ENCODE measurements around the gene MAP7.

MAP7 gene

DNA sequence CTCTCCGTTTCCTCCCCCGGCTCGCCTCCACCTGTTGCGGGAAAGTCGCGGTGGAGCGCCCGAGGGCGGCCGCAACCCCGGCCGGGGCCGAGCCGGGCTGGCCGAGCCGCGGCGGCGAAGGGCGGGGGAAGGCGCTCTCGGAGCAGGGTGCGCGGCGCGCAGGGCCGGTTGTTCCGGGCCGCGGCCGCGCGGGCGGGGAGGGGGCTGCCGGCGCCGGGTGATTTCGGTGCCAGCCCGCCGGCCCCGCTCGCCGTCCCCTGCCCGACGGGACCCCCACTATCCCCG lies 235 bp downstream of the MAP7 start:
- no peak for DNase-seq (ENCODE audit: low read depth)
- peak overlapping the region; percentile 52 for H3K4me3 ChIP-seq (ENCODE audit: control insufficient read depth, low read depth, low read length)
- TF ChIP-seq, protein P1, sequence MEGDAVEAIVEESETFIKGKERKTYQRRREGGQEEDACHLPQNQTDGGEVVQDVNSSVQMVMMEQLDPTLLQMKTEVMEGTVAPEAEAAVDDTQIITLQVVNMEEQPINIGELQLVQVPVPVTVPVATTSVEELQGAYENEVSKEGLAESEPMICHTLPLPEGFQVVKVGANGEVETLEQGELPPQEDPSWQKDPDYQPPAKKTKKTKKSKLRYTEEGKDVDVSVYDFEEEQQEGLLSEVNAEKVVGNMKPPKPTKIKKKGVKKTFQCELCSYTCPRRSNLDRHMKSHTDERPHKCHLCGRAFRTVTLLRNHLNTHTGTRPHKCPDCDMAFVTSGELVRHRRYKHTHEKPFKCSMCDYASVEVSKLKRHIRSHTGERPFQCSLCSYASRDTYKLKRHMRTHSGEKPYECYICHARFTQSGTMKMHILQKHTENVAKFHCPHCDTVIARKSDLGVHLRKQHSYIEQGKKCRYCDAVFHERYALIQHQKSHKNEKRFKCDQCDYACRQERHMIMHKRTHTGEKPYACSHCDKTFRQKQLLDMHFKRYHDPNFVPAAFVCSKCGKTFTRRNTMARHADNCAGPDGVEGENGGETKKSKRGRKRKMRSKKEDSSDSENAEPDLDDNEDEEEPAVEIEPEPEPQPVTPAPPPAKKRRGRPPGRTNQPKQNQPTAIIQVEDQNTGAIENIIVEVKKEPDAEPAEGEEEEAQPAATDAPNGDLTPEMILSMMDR (IDR thresholded peaks at IDR 0.05; ENCODE audit: control insufficient read depth, insufficient read depth, low read depth, low read length, missing control alignments) = no peak

GRCh38 chr6:136549300-136550044 lies 750 bp downstream of the MAP7 start:
- DNase-seq (ENCODE audit: low read depth) = no peak
- H3K4me3 ChIP-seq (ENCODE audit: control insufficient read depth, low read depth, low read length) = peak overlapping the region; percentile 52
- TF ChIP-seq, protein P1 (IDR thresholded peaks at IDR 0.05; ENCODE audit: control insufficient read depth, insufficient read depth, low read depth, low read length, missing control alignments) = no peak

DNA sequence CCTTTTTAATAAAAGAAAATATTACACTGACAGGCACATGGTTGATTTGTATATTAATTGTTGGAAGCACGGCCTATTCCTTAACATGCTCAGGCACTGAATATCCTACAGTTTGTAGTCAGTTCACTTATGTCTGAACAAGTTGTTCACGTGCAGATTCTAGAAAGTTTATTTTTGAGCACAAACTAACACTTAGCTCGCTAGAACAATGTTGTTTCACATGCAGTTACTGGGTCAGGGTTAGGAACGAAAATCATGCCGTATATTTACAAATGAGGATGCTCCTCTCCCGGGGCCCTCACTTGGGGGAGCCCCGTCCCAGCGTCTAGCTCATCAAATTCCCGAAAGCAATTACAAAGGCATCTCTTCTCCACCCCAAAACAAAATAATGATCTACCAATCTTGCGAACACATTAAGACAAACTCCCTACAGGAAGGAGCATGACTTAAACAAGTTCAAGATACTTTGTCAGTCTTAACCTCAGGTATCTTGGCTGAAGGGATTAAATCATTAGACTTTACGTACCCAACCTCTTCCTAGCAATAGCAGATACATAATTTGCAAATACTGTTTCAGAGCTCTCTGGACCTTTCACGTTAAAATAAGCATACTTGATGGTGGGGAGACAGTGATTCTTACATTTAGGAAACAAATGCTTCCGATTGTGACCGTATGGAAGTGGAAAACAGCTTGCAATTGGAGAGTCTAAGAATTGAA lies 1.5 kb downstream of the MAP7 start:
- H3K4me3 ChIP-seq (ENCODE audit: control insufficient read depth, low read depth, low read length) = no peak overlapping the region
- TF ChIP-seq, protein P1 (IDR thresholded peaks at IDR 0.05; ENCODE audit: control insufficient read depth, insufficient read depth, low read depth, low read length, missing control alignments) = no peak
- no peak for DNase-seq (ENCODE audit: low read depth)

DNA sequence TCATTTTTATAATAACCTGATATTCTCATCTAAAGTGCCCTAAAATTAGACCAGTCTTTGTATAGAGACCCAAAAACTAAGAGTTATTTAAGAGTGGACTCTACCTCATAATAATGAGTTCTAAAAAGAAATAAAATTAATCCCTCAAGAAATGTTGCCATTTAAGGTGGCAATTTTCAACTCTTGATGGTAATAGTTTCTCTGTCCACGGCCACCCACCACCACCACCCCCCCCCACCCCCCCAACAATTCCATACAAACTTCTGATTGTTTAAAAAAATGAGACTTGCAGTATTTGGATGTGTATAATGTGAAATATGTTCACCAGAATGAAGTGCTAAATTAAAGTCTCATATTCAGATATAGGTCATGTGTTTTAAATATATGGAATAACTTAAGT lies 2.4 kb downstream of the MAP7 start:
- TF ChIP-seq, protein P1 (IDR thresholded peaks at IDR 0.05; ENCODE audit: control insufficient read depth, insufficient read depth, low read depth, low read length, missing control alignments) = no peak
- no peak for DNase-seq (ENCODE audit: low read depth)

DNA sequence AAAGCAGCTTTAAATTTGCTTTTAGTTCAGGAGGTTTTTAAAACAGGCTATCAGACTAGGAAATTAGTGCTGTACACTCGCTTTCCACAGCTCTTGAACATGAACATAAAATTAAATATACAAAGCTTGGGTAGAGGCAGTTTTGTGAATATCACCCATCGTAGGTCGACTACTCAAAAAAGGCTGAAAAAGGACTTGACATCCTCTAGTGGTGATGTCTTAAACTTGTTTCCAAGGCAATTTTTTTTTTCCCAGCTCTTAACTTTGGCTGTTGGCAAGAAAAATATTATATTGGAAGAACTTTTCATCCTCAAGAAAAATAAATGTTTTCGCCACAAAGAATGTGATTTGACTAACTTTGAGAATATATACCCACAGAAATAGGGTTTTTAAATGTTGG lies 2.9 kb downstream of the MAP7 start:
- DNase-seq (ENCODE audit: low read depth) = peak; percentile 18
- H3K4me3 ChIP-seq (ENCODE audit: control insufficient read depth, low read depth, low read length) = no peak overlapping the region
- TF ChIP-seq, protein P1 (IDR thresholded peaks at IDR 0.05; ENCODE audit: control insufficient read depth, insufficient read depth, low read depth, low read length, missing control alignments) = peak; percentile 68

More for the DNA sequence above, 2.4 kb downstream of the MAP7 start:
- no peak overlapping the region for H3K4me3 ChIP-seq (ENCODE audit: control insufficient read depth, low read depth, low read length)

- no peak overlapping the region for H3K4me3 ChIP-seq (ENCODE audit: control insufficient read depth, low read depth, low read length)
- TF ChIP-seq, protein P1 (IDR thresholded peaks at IDR 0.05; ENCODE audit: control insufficient read depth, insufficient read depth, low read depth, low read length, missing control alignments) = no peak
- DNase-seq (ENCODE audit: low read depth) = no peak
Observed at GRCh38 chr6:136546331-136546730, 3.9 kb downstream of the MAP7 start.

Data from AG09309 (cell line).